Brain pericyte (primary cell): ENCODE data around the gene BMAL2.

ENCODE experiments used
- DNase-seq: peaks from one replicate; pipeline ENCODE4 v3.0.0-alpha.2; 2012; ENCODE audit warnings: low read depth, low spot score

The BMAL2 gene

GRCh38 chr12:27324530-27324929 lies 8.1 kb upstream of the BMAL2 start:
- no peak for DNase-seq

GRCh38 chr12:27330846-27331245 lies 1.8 kb upstream of the BMAL2 start:
- no peak for DNase-seq

- no peak for DNase-seq
These were observed 1.2 kb upstream of the BMAL2 start for GRCh38 chr12:27331291-27331926.

GRCh38 chr12:27331927-27332324 lies 710 bp upstream of the BMAL2 start:
- no peak for DNase-seq

DNA sequence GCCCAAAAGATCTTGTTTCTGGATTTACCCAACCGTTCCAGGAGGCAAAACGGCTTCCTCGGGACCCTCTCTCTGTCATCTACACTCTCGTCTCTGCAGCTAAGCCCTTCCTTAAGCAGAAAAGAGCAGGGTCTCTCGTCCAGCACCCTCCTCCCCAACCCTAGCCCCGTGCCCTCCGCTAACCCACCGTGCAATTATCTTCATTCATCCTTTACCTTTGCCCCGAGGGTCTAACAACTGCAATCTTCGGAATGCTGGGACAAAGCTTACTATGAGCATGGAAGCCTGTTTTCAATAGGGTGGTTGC lies 276 bp upstream of the BMAL2 start:
- DNase-seq, result no peak

GRCh38 chr12:27333403-27334009 lies 870 bp downstream of the BMAL2 start:
- DNase-seq, result no peak

- DNase-seq, result no peak
These were observed 1.5 kb downstream of the BMAL2 start for GRCh38 chr12:27334042-27334720.

GRCh38 chr12:27334721-27335082 lies 2.1 kb downstream of the BMAL2 start:
- DNase-seq, result no peak

DNA sequence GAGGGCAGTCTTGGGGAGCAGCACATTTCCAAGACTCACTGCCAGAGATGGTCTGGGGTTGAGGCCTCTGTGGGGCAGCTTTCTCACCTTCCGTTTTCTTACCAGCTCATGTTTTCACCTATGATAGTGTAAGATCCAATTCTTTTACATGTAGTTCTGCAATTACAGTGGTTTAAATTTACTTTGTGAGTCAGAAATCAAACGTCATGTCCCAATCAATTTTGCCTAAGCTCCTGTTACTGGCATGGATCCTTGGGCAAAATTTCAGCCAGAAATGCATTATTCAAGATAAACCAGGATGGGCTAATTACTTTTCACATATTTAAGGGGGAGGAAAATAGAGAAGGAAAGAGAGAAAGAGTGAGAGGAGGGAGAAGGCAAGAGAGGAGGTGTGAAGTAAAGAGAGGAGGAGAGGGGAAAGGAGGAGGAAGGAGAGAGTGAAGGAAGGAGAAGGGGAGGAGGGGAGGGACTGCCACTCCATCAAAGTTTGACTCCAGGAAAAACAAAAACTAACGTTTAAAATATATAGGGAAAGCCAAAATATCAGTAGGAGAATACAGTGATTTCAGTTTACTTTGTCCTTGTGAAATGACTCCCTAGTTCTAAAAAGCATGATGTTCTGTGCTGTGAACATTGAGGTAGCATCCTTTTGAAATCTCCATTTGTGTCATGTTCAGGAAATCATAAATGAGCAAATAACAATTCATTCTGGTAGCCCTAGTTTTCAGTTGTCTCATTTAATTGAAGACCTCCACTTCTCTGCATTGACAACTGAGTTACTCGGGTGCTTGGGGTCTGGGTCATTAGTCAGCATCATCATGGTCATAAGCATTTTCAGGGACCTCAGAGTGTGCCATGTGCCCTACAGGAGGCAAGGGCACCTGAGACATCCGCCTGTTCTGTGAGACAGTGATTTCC lies 3.0 kb downstream of the BMAL2 start:
- DNase-seq, result no peak

- DNase-seq, result no peak
These were observed 3.6 kb downstream of the BMAL2 start for GRCh38 chr12:27336282-27336653.

- DNase-seq, result no peak
These were observed 4.7 kb downstream of the BMAL2 start for GRCh38 chr12:27337376-27337775.

DNA sequence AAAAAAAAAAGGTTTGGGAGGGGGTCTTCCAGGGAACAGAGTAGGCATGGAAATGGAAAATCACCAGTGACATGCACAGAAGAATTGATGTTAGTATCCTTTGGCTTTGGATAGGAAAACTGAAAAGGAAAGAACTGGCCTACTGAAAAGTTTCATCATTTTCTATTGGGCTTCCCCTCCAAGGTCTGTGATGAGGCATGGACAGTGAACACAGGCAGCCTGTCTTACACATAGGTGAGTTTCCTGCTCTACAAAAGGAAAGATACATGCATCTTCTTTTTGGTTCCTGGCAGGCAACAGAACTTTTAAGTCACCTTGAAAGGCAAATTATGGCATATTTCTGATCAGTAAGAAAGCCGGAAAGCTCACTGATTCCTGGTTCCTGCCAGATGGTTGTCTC lies 5.8 kb downstream of the BMAL2 start:
- no peak for DNase-seq

DNA sequence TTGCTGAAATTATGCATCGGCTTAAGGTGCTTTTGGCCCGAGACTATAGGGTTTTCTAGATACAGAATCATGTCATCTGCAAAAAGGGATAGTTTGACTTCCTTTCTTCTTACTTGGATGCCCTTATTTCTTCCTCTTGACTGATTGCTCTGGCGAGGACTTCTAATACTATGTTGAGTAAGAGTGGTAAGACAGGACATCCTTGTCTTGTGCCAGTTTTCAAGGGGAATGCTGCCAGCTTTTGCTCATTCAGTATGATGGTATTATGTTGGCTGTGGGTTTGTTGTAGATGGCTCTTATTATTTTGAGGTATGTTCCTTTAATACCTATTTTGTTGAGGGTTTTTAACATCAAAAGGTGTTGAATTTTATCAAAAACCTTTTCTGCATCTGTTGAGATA lies 8.3 kb downstream of the BMAL2 start:
- DNase-seq, result no peak

DNA sequence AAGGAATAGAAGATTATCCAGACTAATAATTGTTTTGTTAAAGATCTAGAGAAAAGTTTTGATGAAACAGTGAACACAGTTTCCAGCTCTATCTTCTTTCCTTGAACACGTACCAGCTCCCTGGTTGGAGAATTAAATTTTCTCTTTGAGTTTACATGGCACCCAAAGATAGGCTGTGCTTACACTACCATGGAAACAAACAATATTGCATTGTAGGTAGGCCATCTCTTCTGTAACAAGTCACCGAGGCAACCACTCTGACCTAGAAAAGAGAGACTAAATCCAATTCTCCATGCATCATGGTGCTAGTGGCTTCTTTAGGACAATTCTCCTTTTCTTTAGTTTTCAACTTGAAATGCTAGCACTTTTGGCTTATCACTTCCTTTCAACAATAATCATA lies 9.9 kb downstream of the BMAL2 start:
- no peak for DNase-seq

DNA sequence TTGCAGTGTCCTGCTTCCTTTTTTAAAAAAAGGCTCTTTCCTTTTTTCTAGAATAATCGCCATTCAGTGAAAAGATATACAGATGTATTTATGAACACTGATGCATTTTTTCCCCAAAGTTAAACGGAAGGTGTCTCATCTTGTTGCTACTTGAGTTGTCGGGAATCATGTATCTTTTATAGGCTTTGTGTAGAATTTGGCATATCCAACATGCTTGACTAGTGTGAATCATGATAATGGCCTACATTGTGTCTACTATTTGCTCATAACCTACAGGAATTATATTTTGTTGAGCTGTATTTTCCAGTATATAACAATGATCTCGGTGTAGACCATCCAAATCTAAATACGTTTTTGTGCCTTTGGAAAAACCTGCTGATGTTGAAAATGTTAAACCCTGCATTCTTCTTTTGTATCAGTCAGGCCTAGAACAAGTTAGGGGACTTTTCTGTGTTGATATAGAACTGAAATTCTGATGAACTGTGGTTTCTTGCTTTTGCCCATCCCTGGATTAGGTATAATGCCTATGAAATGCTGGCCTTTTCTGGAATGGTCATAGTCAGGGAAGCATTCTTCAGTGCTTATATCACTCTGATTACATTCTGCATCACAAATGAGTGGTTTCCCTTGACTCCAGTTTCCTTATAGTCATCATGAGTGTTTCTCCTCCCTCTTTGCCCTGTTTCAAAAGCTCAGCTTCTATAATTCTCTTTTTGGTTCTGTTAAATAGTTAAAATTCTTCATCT lies 10.8 kb downstream of the BMAL2 start:
- no peak for DNase-seq

DNA sequence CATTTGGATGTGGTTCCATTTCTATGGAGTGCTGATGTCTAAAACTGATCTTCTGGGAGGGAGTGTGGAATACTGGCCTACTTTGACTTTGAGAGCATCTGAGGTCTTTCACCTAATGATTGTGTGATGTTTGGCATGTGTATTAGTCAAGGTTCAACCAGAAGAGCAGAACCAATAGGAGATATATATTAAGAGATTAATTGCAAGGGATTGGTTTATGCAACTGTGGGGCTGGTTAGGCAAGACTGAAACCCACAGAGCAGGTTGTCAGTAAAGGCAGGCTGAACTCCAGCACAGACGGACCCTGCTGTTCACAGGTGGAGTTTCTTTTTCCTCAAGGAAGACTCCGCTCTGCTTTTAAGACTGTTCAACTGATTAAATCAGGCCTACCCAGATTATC lies 11.6 kb downstream of the BMAL2 start:
- DNase-seq, result no peak

DNA sequence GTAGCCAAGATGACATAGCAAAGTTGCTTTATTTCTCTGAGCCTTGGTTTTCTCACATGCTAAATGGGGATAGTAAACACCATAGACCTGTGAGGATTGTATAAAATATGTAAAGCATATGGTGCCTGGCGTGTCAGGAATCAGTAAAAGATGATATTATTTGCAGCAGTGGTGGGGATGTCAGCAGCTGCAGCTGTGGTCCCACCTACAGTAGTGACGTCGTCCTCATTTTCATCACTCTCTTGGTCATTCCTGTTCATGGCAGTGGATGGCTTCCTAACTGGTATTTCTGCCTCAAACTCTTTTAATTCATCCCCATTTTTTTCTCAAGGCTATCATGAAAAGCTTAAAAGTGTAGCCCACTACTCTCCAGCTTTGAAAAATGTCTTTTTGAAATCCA lies 12.1 kb downstream of the BMAL2 start:
- DNase-seq, result no peak

DNA sequence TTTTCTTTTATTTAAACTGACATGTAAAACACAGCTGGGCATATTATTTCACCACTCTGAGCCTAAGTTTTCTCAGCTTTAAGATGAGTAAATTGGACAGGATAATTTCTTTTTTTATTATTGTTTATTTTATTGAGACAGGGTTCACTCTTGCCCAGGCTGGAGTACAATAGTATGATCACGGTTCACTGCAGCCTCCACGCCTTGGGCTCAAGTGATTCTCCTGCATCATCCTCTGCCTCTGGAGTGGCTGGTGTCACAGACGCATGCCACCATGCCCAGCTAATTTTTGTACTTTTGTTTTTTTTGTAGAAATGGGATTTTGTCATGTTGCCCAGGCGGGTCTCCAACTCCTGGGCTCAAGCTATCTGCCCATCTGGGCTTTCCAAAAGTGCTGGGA lies 12.7 kb downstream of the BMAL2 start:
- no peak for DNase-seq

- no peak for DNase-seq
These were observed 15.1 kb downstream of the BMAL2 start for GRCh38 chr12:27347779-27348178.

DNA sequence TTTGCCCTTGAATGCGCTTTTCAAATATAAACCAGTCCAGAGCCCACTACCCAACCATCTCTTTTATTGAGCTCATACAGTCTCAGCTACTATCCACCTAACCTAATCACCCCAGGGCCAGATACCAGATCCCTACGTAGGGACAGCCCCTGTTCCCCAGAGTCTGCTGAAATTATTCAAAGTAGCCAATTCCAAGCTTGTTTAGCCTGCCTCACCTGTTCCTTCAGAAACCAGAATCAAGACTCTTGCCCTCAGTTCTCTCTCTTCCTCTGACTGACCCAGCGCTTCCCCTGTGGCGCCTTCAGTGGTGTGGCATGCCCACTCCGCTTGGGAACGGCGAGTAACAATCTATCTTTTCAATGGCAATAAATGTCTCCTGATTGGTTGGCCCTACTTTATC lies 18.8 kb downstream of the BMAL2 start:
- DNase-seq, result no peak

DNA sequence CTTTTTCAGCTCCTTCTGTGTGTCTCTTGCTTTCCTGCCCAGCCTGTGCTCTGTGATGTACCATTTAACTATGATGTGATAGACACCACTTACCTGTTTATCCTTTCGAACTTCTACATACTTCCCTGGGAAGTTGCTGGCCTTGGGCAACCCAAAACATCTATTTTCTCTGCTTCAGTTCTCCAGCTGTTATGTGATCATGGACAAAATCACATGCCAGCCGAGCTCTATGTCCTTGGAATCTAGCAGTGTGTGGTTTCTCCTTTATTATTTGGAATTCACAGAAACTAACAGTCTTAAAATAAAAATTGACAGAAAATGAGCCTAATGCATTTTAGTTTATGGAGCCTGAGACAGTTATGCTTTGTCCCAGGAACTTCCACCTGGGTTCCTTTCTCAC lies 22.9 kb downstream of the BMAL2 start:
- DNase-seq, result no peak

DNA sequence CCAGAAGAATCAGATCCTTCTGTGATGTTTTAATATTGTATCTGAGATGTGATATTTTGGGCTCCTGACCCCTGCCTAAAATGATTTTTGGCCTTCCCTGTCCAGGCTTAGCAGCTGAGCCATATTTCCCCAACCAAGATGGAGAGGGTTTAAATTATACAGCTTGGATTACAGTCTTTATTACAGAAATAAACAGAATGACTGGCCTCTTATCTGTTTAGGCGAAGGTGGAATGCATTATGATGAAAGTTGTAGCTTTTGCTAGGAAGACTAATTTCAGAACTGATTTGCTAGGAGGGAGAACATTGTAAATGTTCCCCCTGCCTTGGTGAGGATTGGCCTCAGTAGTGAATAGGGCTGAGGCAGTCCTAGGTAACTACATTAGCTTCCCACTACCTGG lies 23.3 kb downstream of the BMAL2 start:
- no peak for DNase-seq
